Measurements from ENCODE around the gene RNF26.
A peak's percentile ranks its signal among the peaks of the same experiment; 100 is the strongest.

The RNF26 gene

GRCh38 chr11:119316016-119316728, 18.2 kb upstream of the RNF26 start:
- peak; percentile 17 for DNase-seq

GRCh38 chr11:119316729-119317591, 17.4 kb upstream of the RNF26 start, which contains the start of gene MCAM:
MCAM (minus strand) TSS chr11:119317130; CDS start chr11:119317101, 29 bp downstream.
- peak; percentile 19 for DNase-seq

GRCh38 chr11:119317592-119318239, 16.6 kb upstream of the RNF26 start:
- DNase-seq = no peak

- DNase-seq = no peak
These were observed 15.8 kb upstream of the RNF26 start for GRCh38 chr11:119318240-119319135.

GRCh38 chr11:119319136-119319699, 15.1 kb upstream of the RNF26 start:
- DNase-seq = no peak

- DNase-seq = no peak
These were observed 14.6 kb upstream of the RNF26 start for GRCh38 chr11:119319700-119320239.

- no peak for DNase-seq
These were observed 14.0 kb upstream of the RNF26 start for GRCh38 chr11:119320240-119320775.

- DNase-seq = no peak
These were observed 13.4 kb upstream of the RNF26 start for GRCh38 chr11:119320776-119321524.

- no peak for DNase-seq
These were observed 12.0 kb upstream of the RNF26 start for GRCh38 chr11:119322360-119322739.

GRCh38 chr11:119322921-119323531, 11.3 kb upstream of the RNF26 start:
- no peak for DNase-seq

GRCh38 chr11:119323532-119324033, 10.7 kb upstream of the RNF26 start:
- peak; percentile 17 for DNase-seq

- no peak for DNase-seq
These were observed 10.1 kb upstream of the RNF26 start for GRCh38 chr11:119324189-119324588.

GRCh38 chr11:119329320-119329719, 5.0 kb upstream of the RNF26 start:
- no peak for DNase-seq

- no peak for DNase-seq
These were observed 4.1 kb upstream of the RNF26 start for GRCh38 chr11:119330237-119330636.

- DNase-seq = no peak
These were observed 2.1 kb upstream of the RNF26 start for GRCh38 chr11:119332111-119332765.

- no peak for DNase-seq
These were observed 846 bp downstream of the RNF26 start for GRCh38 chr11:119335091-119335654.

- DNase-seq = no peak
These were observed 1.6 kb downstream of the RNF26 start for GRCh38 chr11:119335655-119336543.

Data from NCI-H510A (cell line).